HUES64 (cell line): ENCODE measurements around the gene PGS1.

Source experiments
- H3K27ac ChIP-seq: 2 replicates; pipeline ENCODE4 v1.7.0; 2013; ENCODE audit warnings: low read depth, low read length, inconsistent platforms
- H3K27me3 ChIP-seq: 2 replicates; pipeline ENCODE4 v1.6.1; 2013; ENCODE audit warnings: mild to moderate bottlenecking, low read length; ENCODE audit not compliant: insufficient read depth
- H3K36me3 ChIP-seq: 2 replicates; pipeline ENCODE4 v1.6.1; 2013; ENCODE audit warnings: mild to moderate bottlenecking, low read length; ENCODE audit not compliant: insufficient read depth
- H3K4me1 ChIP-seq: 2 replicates; pipeline ENCODE4 v1.6.1; 2013; ENCODE audit warnings: mild to moderate bottlenecking, low read length, moderate library complexity; ENCODE audit not compliant: insufficient read depth
- H3K4me3 ChIP-seq: 2 replicates; pipeline ENCODE4 v1.5.1; 2013; ENCODE audit warnings: mild to moderate bottlenecking, low read length, moderate library complexity
- H3K9ac ChIP-seq: 2 replicates; pipeline ENCODE4 v1.6.1; 2013; ENCODE audit warnings: mild to moderate bottlenecking, low read depth, low read length
- H3K9me3 ChIP-seq: 2 replicates; pipeline ENCODE4 v1.6.1; 2013; ENCODE audit warnings: low read depth, low read length; ENCODE audit not compliant: insufficient read depth
- WGBS: fragments of 150-250, 120-280 bp; methylation state at CpG from one replicate; pipeline ENCODE4 v1.1.7; 2013; ENCODE audit warnings: missing lambda C conversion rate; 5-methylcytosine and 5-hydroxymethylcytosine counted together

PGS1 gene

GRCh38 chr17:78406396-78406795 is 27.9 kb downstream of the PGS1 start:
- 91% methylated on average over 6 of the region's 6 CpGs for WGBS
- peaks cover 59% of the 10 kb centered on the region for H3K36me3 ChIP-seq

GRCh38 chr17:78406920-78407319 is 28.5 kb downstream of the PGS1 start:
- Histone ChIP-seq H3K4me3 (no peak overlapping the region), H3K9me3 (no peaks in the 10 kb centered on the region), H3K27ac (no peak overlapping the region), H3K9ac (no peak overlapping the region), H3K36me3 (peaks cover 54% of the 10 kb centered on the region), H3K27me3 (no peaks in the 10 kb centered on the region), H3K4me1 (no peaks in the 10 kb centered on the region)
- WGBS, result 94% methylated on average over 8 of the region's 8 CpGs

More at GRCh38 chr17:78406396-78406795, 27.9 kb downstream of the PGS1 start:
- Histone ChIP-seq H3K4me1 (no peaks in the 10 kb centered on the region), H3K9me3 (no peaks in the 10 kb centered on the region), H3K4me3 (no peak overlapping the region), H3K9ac (no peak overlapping the region), H3K27ac (no peak overlapping the region), H3K27me3 (no peaks in the 10 kb centered on the region)

- H3K4me1 ChIP-seq, result no peaks in the 10 kb centered on the region
- peaks cover 50% of the 10 kb centered on the region for H3K36me3 ChIP-seq
- H3K27me3 ChIP-seq, result no peaks in the 10 kb centered on the region
- 85% methylated on average over 7 of the region's 7 CpGs for WGBS
- 0 out of 2 replicates have a peak overlapping the region, but pooled peaks have one; percentile 0 for H3K9ac ChIP-seq
- no peaks in the 10 kb centered on the region for H3K9me3 ChIP-seq
- no peak overlapping the region for H3K27ac ChIP-seq
- no peak overlapping the region for H3K4me3 ChIP-seq
These were observed 29.0 kb downstream of the PGS1 start for GRCh38 chr17:78407387-78408000.

- WGBS, result 94% methylated on average over 23 of the region's 23 CpGs
- Histone ChIP-seq H3K27me3 (no peaks in the 10 kb centered on the region), H3K4me1 (no peaks in the 10 kb centered on the region), H3K4me3 (no peak overlapping the region), H3K9me3 (no peaks in the 10 kb centered on the region), H3K36me3 (peaks cover 50% of the 10 kb centered on the region), H3K27ac (no peak overlapping the region), H3K9ac (no peak overlapping the region)
These were observed 30.1 kb downstream of the PGS1 start for GRCh38 chr17:78408476-78409050.

- no peaks in the 10 kb centered on the region for H3K4me1 ChIP-seq
- no peak overlapping the region for H3K4me3 ChIP-seq
- no peaks in the 10 kb centered on the region for H3K27me3 ChIP-seq
- H3K9ac ChIP-seq, result no peak overlapping the region
- peaks cover 45% of the 10 kb centered on the region for H3K36me3 ChIP-seq
- WGBS, result 95% methylated on average over 12 of the region's 12 CpGs
- H3K9me3 ChIP-seq, result no peaks in the 10 kb centered on the region
- no peak overlapping the region for H3K27ac ChIP-seq
These were observed 30.9 kb downstream of the PGS1 start for GRCh38 chr17:78409191-78409928.

GRCh38 chr17:78411241-78411857 is 32.9 kb downstream of the PGS1 start:
- Histone ChIP-seq H3K4me3 (no peak overlapping the region), H3K4me1 (no peaks in the 10 kb centered on the region), H3K36me3 (peaks cover 51% of the 10 kb centered on the region), H3K27ac (no peak overlapping the region), H3K27me3 (no peaks in the 10 kb centered on the region), H3K9me3 (no peaks in the 10 kb centered on the region), H3K9ac (no peak overlapping the region)
- 93% methylated on average over 17 of the region's 17 CpGs for WGBS

- Histone ChIP-seq H3K9me3 (no peaks in the 10 kb centered on the region), H3K4me3 (no peak overlapping the region), H3K9ac (no peak overlapping the region), H3K27me3 (no peaks in the 10 kb centered on the region), H3K36me3 (peaks cover 51% of the 10 kb centered on the region), H3K27ac (no peak overlapping the region), H3K4me1 (no peaks in the 10 kb centered on the region)
- WGBS, result 89% methylated on average over 10 of the region's 10 CpGs
These were observed 34.0 kb downstream of the PGS1 start for GRCh38 chr17:78412403-78412802.

- H3K9me3 ChIP-seq, result no peaks in the 10 kb centered on the region
- no peaks in the 10 kb centered on the region for H3K27me3 ChIP-seq
- 91% methylated on average over 34 of the region's 34 CpGs for WGBS
- no peaks in the 10 kb centered on the region for H3K4me1 ChIP-seq
- peaks cover 53% of the 10 kb centered on the region for H3K36me3 ChIP-seq
- H3K9ac ChIP-seq, result no peak overlapping the region
- no peak overlapping the region; the same call in 1 of the 2 replicates for H3K27ac ChIP-seq
- no peak overlapping the region for H3K4me3 ChIP-seq
These were observed 36.0 kb downstream of the PGS1 start for GRCh38 chr17:78414178-78415162.

- Histone ChIP-seq H3K27me3 (no peaks in the 10 kb centered on the region), H3K9ac (no peak overlapping the region), H3K4me1 (no peaks in the 10 kb centered on the region), H3K36me3 (peaks cover 68% of the 10 kb centered on the region), H3K9me3 (no peaks in the 10 kb centered on the region), H3K27ac (no peak overlapping the region), H3K4me3 (no peak overlapping the region)
- 93% methylated on average over 17 of the region's 17 CpGs for WGBS
These were observed 37.6 kb downstream of the PGS1 start for GRCh38 chr17:78415821-78416711.
